ENCODE measurements around the gene LCLAT1.

DNA sequence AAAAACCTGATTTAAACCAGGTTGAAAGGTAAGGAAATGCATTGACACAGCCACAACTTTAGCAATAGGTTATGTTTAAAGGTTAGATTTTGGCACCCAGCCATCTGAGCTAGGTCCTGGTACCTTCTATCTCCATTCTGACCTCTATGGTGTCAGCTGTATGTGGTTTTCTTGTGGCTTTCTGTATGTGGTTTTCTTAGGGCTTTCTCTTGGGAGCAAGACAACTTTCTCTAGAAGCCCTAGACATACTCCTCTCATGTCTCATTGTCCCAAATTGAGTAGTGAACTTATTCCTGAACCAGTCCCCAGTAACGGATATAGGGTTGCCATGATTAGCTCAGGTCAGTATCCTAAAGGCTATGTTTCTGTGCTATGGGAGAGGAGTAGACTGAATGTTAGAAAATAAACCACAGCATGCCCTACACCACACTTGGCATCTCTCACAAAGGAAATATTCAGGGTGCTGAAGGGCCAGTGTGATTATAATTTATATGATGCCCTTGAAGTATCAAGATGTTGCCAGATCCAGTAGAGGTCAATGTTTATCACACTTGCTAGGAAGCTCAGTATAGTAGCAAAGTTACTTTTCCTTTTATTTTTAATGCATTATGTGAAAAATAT, 184.1 kb downstream of the LCLAT1 start:
- TF ChIP-seq, protein P1, sequence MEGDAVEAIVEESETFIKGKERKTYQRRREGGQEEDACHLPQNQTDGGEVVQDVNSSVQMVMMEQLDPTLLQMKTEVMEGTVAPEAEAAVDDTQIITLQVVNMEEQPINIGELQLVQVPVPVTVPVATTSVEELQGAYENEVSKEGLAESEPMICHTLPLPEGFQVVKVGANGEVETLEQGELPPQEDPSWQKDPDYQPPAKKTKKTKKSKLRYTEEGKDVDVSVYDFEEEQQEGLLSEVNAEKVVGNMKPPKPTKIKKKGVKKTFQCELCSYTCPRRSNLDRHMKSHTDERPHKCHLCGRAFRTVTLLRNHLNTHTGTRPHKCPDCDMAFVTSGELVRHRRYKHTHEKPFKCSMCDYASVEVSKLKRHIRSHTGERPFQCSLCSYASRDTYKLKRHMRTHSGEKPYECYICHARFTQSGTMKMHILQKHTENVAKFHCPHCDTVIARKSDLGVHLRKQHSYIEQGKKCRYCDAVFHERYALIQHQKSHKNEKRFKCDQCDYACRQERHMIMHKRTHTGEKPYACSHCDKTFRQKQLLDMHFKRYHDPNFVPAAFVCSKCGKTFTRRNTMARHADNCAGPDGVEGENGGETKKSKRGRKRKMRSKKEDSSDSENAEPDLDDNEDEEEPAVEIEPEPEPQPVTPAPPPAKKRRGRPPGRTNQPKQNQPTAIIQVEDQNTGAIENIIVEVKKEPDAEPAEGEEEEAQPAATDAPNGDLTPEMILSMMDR (IDR thresholded peaks at IDR 0.05; ENCODE audit: insufficient read depth, low read length, poor library complexity, severe bottlenecking), result no peak
- TF ChIP-seq EZH2phosphoT487 (conservative IDR thresholded peaks at IDR 0.05; ENCODE audit: low read length), result no peak
